Keratinocyte (primary cell): Measurements from ENCODE around the gene CSNK1G1. TPM values are rescaled to one million over a fixed set of nuclear protein-coding genes. Genes with fewer than 3 reads are reported as not detected.
A peak's percentile ranks its signal among the peaks of the same experiment; 100 is the strongest.

Experiments used
- DNase-seq: peaks from one replicate; pipeline ENCODE4 v3.0.0-alpha.2; 2011; ENCODE audit warnings: low read depth, missing footprints, low spot score
- FAIRE-seq: peaks from 2 replicates; lab custom pipeline; 2011; peaks lifted over from hg19 to GRCh38; lab: Jason Lieb, UNC
- H2AFZ ChIP-seq: 2 replicates; pipeline ENCODE4 v1.6.0; 2012; ENCODE audit warnings: low read length, control low read depth, inconsistent platforms; ENCODE audit not compliant: control insufficient read depth
- H3K27ac ChIP-seq: 2 replicates; pipeline ENCODE4 v1.5.1; 2011; ENCODE audit warnings: low read length; ENCODE audit not compliant: control insufficient read depth, insufficient read depth
- H3K27me3 ChIP-seq: 3 replicates; pipeline ENCODE4 v1.6.0; 2011; ENCODE audit warnings: low read length; ENCODE audit not compliant: control insufficient read depth, insufficient read depth; ENCODE audit errors: extremely low read depth
- H3K36me3 ChIP-seq, 2 experiments: 2 replicates in 1 of 2; 3 replicates in 1 of 2; pipeline ENCODE4 v1.5.1; 2011; ENCODE audit warnings: low read length in 2 of 2, mild to moderate bottlenecking in 1 of 2; ENCODE audit not compliant: control insufficient read depth in 2 of 2, insufficient read depth in 2 of 2; ENCODE audit errors: extremely low read depth in 1 of 2
- H3K4me1 ChIP-seq: 3 replicates; pipeline ENCODE4 v1.5.1; 2011; ENCODE audit warnings: low read length; ENCODE audit not compliant: control insufficient read depth, insufficient read depth; ENCODE audit errors: extremely low read depth
- H3K4me2 ChIP-seq: 3 replicates; pipeline ENCODE4 v1.6.0; 2011; ENCODE audit warnings: low read depth, low read length; ENCODE audit not compliant: control insufficient read depth, insufficient read depth; ENCODE audit errors: extremely low read depth
- H3K4me3 ChIP-seq, 3 experiments: fragments of 200-600 bp in 1 of 3; sonication (generic) in 1 of 3; 2 replicates in 2 of 3; 3 replicates in 1 of 3; pipeline ENCODE4 v1.5.1; 2011 to 2016; ENCODE audit warnings: low read length in 3 of 3, mild to moderate bottlenecking in 3 of 3, control low read depth in 2 of 3, inconsistent platforms in 1 of 3, low read depth in 1 of 3, mixed read lengths in 1 of 3, mixed run types in 1 of 3, moderate library complexity in 1 of 3; ENCODE audit not compliant: control insufficient read depth in 2 of 3, insufficient read depth in 2 of 3; ENCODE audit errors: extremely low read depth in 1 of 3
- H3K79me2 ChIP-seq: 2 replicates; pipeline ENCODE4 v1.6.0; 2012; ENCODE audit warnings: low read length; ENCODE audit not compliant: control insufficient read depth, insufficient read depth
- H3K9ac ChIP-seq: 3 replicates; pipeline ENCODE4 v1.6.0; 2011; ENCODE audit warnings: low read length; ENCODE audit not compliant: control insufficient read depth, insufficient read depth; ENCODE audit errors: extremely low read depth
- H3K9me1 ChIP-seq: 3 replicates; pipeline ENCODE4 v1.6.0; 2011; ENCODE audit warnings: low read length; ENCODE audit not compliant: control insufficient read depth, insufficient read depth; ENCODE audit errors: extremely low read depth
- H3K9me3 ChIP-seq: 2 replicates; pipeline ENCODE4 v1.5.1; 2012; ENCODE audit warnings: low read depth, low read length; ENCODE audit not compliant: control insufficient read depth
- H4K20me1 ChIP-seq: 3 replicates; pipeline ENCODE4 v1.6.0; 2011; ENCODE audit warnings: low read length; ENCODE audit not compliant: control insufficient read depth, insufficient read depth; ENCODE audit errors: extremely low read depth
- CTCF ChIP-seq, 3 experiments: IDR thresholded peaks in 1 of 3; conservative IDR thresholded peaks in 1 of 3; optimal IDR thresholded peaks in 1 of 3; 2 replicates in 2 of 3; 3 replicates in 1 of 3; pipeline versions ENCODE3 to v1.5.1; 2011; ENCODE audit warnings: low read length in 3 of 3, mild to moderate bottlenecking in 3 of 3, moderate library complexity in 2 of 3, control low read depth in 1 of 3, inconsistent platforms in 1 of 3; ENCODE audit not compliant: insufficient read depth in 2 of 3; ENCODE audit errors: extremely low read depth in 1 of 3
- EZH2 ChIP-seq: IDR thresholded peaks from one replicate; pipeline ENCODE4 v1.6.1; 2012; ENCODE audit warnings: inconsistent platforms, mild to moderate bottlenecking, low read length, moderate library complexity
- dilution Hi-C: fragments of 300-500 bp; cut with MboI; formaldehyde crosslinking; loops from one replicate; pipeline ENCODE4 v1.7.0; 2020; ENCODE audit warnings: low sequenced_read_pairs; ENCODE audit not compliant: extremely low pct_ligation_motif_present
- polyA plus RNA-seq, 5 experiments: library from polyadenylated mRNA; depleted of rRNA in 3 of 5; stranded (reverse) in 3 of 5; stranded (forward) in 1 of 5; unstranded in 1 of 5; fragments of >200 nt; gene quantifications; 1 replicate in 1 of 5; 2 replicates in 3 of 5; 3 replicates in 1 of 5; pipeline versions ENCODE4 v1.2.1 to v1.2.3, GENCODE V29; 2011 to 2012; ENCODE audit warnings: missing spikeins in 2 of 5, low read depth in 1 of 5, low replicate concordance in 1 of 5

Gene CSNK1G1
- polyA plus RNA-seq, 1 donor (not counting 4 experiments of a cell fraction or from before 2014, with no cell fraction given): 28.9 TPM

GRCh38 chr15:64162478-64162868 lies 193.5 kb downstream of the CSNK1G1 start:
- DNase-seq: no peak
- H4K20me1 ChIP-seq: peaks cover 10% of the 10 kb centered on the region
- H3K79me2 ChIP-seq: peaks cover 42% of the 10 kb centered on the region
- H3K36me3 ChIP-seq: peaks cover 21 to 37% of the 10 kb centered on the region in 2 experiments
- H3K27me3 ChIP-seq: no peaks in the 10 kb centered on the region
- H3K9ac ChIP-seq: peak overlapping the region; percentile 95
- H3K4me1 ChIP-seq: peaks cover 25% of the 10 kb centered on the region
- peak overlapping the region; percentile 92 for H3K27ac ChIP-seq
- no peak for FAIRE-seq
- dilution Hi-C loops: no loop called here
- peak overlapping the region; percentile 76 to 99 (median 99) for H3K4me3 ChIP-seq
- peak overlapping the region; percentile 61 for H2AFZ ChIP-seq
- TF ChIP-seq CTCF (optimal IDR thresholded peaks at IDR 0.05 in 1 of 3, IDR thresholded peaks at IDR 0.05 in 1 of 3, conservative IDR thresholded peaks at IDR 0.05 in 1 of 3; ENCODE audit: extremely low read depth in 1 of 3, insufficient read depth in 2 of 3, low read length in 3 of 3): no peak
- no peak for TF ChIP-seq EZH2
- H3K9me3 ChIP-seq: no peaks in the 10 kb centered on the region
- H3K4me2 ChIP-seq: peak overlapping the region; percentile 100
- peaks cover 2% of the 10 kb centered on the region for H3K9me1 ChIP-seq

GRCh38 chr15:64161688-64162477 lies 194.1 kb downstream of the CSNK1G1 start:
- H3K9me3 ChIP-seq: no peaks in the 10 kb centered on the region
- H3K9me1 ChIP-seq: peaks cover 2% of the 10 kb centered on the region
- H2AFZ ChIP-seq: no peak overlapping the region
- peak overlapping the region; percentile 100 for H3K4me2 ChIP-seq
- peaks cover 26 to 43% of the 10 kb centered on the region in 2 experiments for H3K36me3 ChIP-seq
- peak overlapping the region; percentile 92 for H3K27ac ChIP-seq
- peaks cover 14% of the 10 kb centered on the region for H4K20me1 ChIP-seq
- DNase-seq (no peak), FAIRE-seq (no peak)
- peak overlapping the region; percentile 95 for H3K9ac ChIP-seq
- dilution Hi-C loops: no loop called here
- no peaks in the 10 kb centered on the region for H3K27me3 ChIP-seq
- H3K79me2 ChIP-seq: peaks cover 42% of the 10 kb centered on the region
- peaks cover 25% of the 10 kb centered on the region for H3K4me1 ChIP-seq
- TF ChIP-seq CTCF (optimal IDR thresholded peaks at IDR 0.05 in 1 of 3, IDR thresholded peaks at IDR 0.05 in 1 of 3, conservative IDR thresholded peaks at IDR 0.05 in 1 of 3; ENCODE audit: extremely low read depth in 1 of 3, insufficient read depth in 2 of 3, low read length in 3 of 3) (no peak), EZH2 (no peak)
- peak overlapping the region; percentile 76 to 99 (median 99) for H3K4me3 ChIP-seq
